ENCODE data around the gene GOLPH3L. TPM values are rescaled to one million over a fixed set of nuclear protein-coding genes. Genes with fewer than 3 reads are reported as not detected.

The GOLPH3L gene
- total RNA-seq (ENCODE audit: low replicate concordance): 30.9 and 40.5 TPM in 2 replicates
- long read RNA-seq, transcript GOLPH3L-201 (5 exons, 2,999 nt): major isoform, 75 of 90 reads
- long read RNA-seq, partial matches to known transcripts: 3 of 90 reads
- long read RNA-seq, other reads (novel, unspliced or antisense): 11 of 90 reads

- Mint-ChIP-seq H3K27me3 (peaks cover 7% of the 10 kb centered on the region), H3K36me3 (peaks cover 15% of the 10 kb centered on the region), H3K4me3 (peak within 1 kb of the TSS; percentile 99), H3K27ac (peak within 1 kb of the TSS; percentile 94), H3K9me3 (no peaks in the 10 kb centered on the region), H3K4me1 (ENCODE audit: unreplicated experiment) (peaks cover 15% of the 10 kb centered on the region)
- peak; percentile 89 for DNase-seq (ENCODE audit: extremely low spot score, unreplicated experiment)
- TF ChIP-seq CTCF (conservative IDR thresholded peaks at IDR 0.05): no peak
Observed at GRCh38 chr1:150696995-150697927, at the start of gene GOLPH3L. GOLPH3L (minus strand) TSS chr1:150697154; CDS start chr1:150694838, 2,316 bp downstream.

- Mint-ChIP-seq H3K4me3 (no peak overlapping the region), H3K27me3 (no peaks in the 10 kb centered on the region), H3K4me1 (ENCODE audit: unreplicated experiment) (no peaks in the 10 kb centered on the region), H3K9me3 (no peaks in the 10 kb centered on the region), H3K27ac (no peak overlapping the region), H3K36me3 (no peaks in the 10 kb centered on the region)
- no peak for DNase-seq (ENCODE audit: extremely low spot score, unreplicated experiment)
- no peak for TF ChIP-seq CTCF (conservative IDR thresholded peaks at IDR 0.05)
Observed at GRCh38 chr1:150730130-150730721, 33.3 kb upstream of the GOLPH3L start.

- H3K9me3 Mint-ChIP-seq: peaks cover 7% of the 10 kb centered on the region
- H3K27ac Mint-ChIP-seq: no peak overlapping the region
- DNase-seq (ENCODE audit: extremely low spot score, unreplicated experiment): no peak
- TF ChIP-seq CTCF (conservative IDR thresholded peaks at IDR 0.05): no peak
- no peaks in the 10 kb centered on the region for H3K36me3 Mint-ChIP-seq
- no peaks in the 10 kb centered on the region for H3K4me1 Mint-ChIP-seq (ENCODE audit: unreplicated experiment)
- no peaks in the 10 kb centered on the region for H3K27me3 Mint-ChIP-seq
- no peak overlapping the region for H3K4me3 Mint-ChIP-seq
Observed at GRCh38 chr1:150724336-150724735, 27.4 kb upstream of the GOLPH3L start.

GRCh38 chr1:150720703-150721102, 23.7 kb upstream of the GOLPH3L start, which contains the start of gene HORMAD1:
HORMAD1 (minus strand) TSS chr1:150720895; CDS start chr1:150719505, 1,390 bp downstream.
- no peak for DNase-seq (ENCODE audit: extremely low spot score, unreplicated experiment)
- H3K4me1 Mint-ChIP-seq (ENCODE audit: unreplicated experiment): no peaks in the 10 kb centered on the region
- H3K9me3 Mint-ChIP-seq: peaks cover 7% of the 10 kb centered on the region
- no peaks in the 10 kb centered on the region for H3K36me3 Mint-ChIP-seq
- no peak within 1 kb of the TSS for H3K27ac Mint-ChIP-seq
- no peak for TF ChIP-seq CTCF (conservative IDR thresholded peaks at IDR 0.05)
- no peak within 1 kb of the TSS for H3K4me3 Mint-ChIP-seq
- no peaks in the 10 kb centered on the region for H3K27me3 Mint-ChIP-seq

- no peaks in the 10 kb centered on the region for H3K4me1 Mint-ChIP-seq (ENCODE audit: unreplicated experiment)
- H3K9me3 Mint-ChIP-seq: peaks cover 7% of the 10 kb centered on the region
- H3K4me3 Mint-ChIP-seq: no peak overlapping the region
- no peak for TF ChIP-seq CTCF (conservative IDR thresholded peaks at IDR 0.05)
- H3K36me3 Mint-ChIP-seq: no peaks in the 10 kb centered on the region
- no peak for DNase-seq (ENCODE audit: extremely low spot score, unreplicated experiment)
- H3K27me3 Mint-ChIP-seq: no peaks in the 10 kb centered on the region
- no peak overlapping the region for H3K27ac Mint-ChIP-seq
Observed at GRCh38 chr1:150720098-150720497, 23.1 kb upstream of the GOLPH3L start.

Measured in type B pancreatic cell (in vitro differentiated cells).